ENCODE data around the gene CLDN18. TPM values are rescaled to one million over a fixed set of nuclear protein-coding genes. Genes with fewer than 3 reads are reported as not detected.

Gene CLDN18
- total RNA-seq, 2 experiments from 2014 or later: not detected

DNA sequence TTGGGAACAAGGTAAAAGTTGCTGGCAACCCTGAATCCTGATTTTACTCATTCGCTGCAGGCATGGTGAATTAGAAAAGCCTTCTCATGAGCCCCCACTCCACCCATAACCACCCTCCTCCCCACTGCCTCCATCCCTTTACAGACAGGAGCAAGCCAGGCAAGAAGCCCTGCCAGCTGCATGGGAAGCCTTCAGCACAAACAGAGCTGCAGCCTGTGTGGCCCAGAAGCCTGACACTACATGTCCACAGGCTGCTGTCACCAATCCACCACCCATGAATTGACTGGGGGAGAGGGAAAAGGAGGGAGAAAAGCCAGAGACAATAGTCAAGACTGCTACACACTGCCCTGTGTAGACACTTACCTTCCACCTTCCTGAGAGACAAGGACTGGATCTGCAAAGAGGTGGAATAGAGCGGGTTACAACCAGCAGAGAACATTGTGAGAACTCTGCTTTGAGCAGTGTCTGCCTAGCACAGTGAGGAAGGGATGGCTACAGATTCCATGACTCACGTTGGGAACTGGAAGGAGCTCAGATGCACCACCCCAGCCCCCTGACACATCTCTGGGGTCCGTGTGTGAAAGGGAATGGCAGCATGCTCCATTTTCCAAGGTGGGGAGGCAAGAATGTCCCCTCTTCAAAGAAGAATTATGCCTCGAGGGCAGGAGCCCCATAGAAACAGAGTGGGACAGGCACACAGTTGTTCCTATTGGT lies 71.6 kb downstream of the CLDN18 start:
- intact Hi-C loops (cut with micrococcal nuclease; ENCODE audit: unreplicated experiment): no loop called here
- BruUV-seq (replicated peaks): no TSS peak
- no peak overlapping the region for H3K4me2 ChIP-seq (ENCODE audit: low read length)
- H3K36me3 ChIP-seq (ENCODE audit: insufficient read depth, low read length): no peaks in the 10 kb centered on the region
- TF ChIP-seq EZH2phosphoT487 (IDR thresholded peaks at IDR 0.05; ENCODE audit: borderline replicate concordance, low read depth, low read length): no peak
- TF ChIP-seq, protein P1, sequence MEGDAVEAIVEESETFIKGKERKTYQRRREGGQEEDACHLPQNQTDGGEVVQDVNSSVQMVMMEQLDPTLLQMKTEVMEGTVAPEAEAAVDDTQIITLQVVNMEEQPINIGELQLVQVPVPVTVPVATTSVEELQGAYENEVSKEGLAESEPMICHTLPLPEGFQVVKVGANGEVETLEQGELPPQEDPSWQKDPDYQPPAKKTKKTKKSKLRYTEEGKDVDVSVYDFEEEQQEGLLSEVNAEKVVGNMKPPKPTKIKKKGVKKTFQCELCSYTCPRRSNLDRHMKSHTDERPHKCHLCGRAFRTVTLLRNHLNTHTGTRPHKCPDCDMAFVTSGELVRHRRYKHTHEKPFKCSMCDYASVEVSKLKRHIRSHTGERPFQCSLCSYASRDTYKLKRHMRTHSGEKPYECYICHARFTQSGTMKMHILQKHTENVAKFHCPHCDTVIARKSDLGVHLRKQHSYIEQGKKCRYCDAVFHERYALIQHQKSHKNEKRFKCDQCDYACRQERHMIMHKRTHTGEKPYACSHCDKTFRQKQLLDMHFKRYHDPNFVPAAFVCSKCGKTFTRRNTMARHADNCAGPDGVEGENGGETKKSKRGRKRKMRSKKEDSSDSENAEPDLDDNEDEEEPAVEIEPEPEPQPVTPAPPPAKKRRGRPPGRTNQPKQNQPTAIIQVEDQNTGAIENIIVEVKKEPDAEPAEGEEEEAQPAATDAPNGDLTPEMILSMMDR (conservative IDR thresholded peaks at IDR 0.05; ENCODE audit: low read length): no peak
- ChIA-PET CTCF (ENCODE audit: unreplicated experiment) (no interaction called here), POLR2A (no interaction called here)
- DNase-seq (ENCODE audit: low spot score): no peak
- H3K4me1 ChIP-seq (ENCODE audit: insufficient read depth, low read length, poor library complexity, severe bottlenecking): no peaks in the 10 kb centered on the region
- no peak overlapping the region for H3K4me3 ChIP-seq (ENCODE audit: low read depth, low read length, poor library complexity, severe bottlenecking)
- H3K9me3 ChIP-seq (ENCODE audit: low read length): no peaks in the 10 kb centered on the region
- no peaks in the 10 kb centered on the region for H3K9me2 ChIP-seq (ENCODE audit: insufficient read depth, low read length)
- no peaks in the 10 kb centered on the region for H4K20me1 ChIP-seq (ENCODE audit: insufficient read depth, low read length)
- no peak overlapping the region for H3K27ac ChIP-seq (ENCODE audit: low read depth, low read length, poor library complexity, severe bottlenecking)
- no peak overlapping the region for H2AFZ ChIP-seq (ENCODE audit: low read length)
- H3K79me2 ChIP-seq (ENCODE audit: insufficient read depth, low read depth, low read length): no peaks in the 10 kb centered on the region

DNA sequence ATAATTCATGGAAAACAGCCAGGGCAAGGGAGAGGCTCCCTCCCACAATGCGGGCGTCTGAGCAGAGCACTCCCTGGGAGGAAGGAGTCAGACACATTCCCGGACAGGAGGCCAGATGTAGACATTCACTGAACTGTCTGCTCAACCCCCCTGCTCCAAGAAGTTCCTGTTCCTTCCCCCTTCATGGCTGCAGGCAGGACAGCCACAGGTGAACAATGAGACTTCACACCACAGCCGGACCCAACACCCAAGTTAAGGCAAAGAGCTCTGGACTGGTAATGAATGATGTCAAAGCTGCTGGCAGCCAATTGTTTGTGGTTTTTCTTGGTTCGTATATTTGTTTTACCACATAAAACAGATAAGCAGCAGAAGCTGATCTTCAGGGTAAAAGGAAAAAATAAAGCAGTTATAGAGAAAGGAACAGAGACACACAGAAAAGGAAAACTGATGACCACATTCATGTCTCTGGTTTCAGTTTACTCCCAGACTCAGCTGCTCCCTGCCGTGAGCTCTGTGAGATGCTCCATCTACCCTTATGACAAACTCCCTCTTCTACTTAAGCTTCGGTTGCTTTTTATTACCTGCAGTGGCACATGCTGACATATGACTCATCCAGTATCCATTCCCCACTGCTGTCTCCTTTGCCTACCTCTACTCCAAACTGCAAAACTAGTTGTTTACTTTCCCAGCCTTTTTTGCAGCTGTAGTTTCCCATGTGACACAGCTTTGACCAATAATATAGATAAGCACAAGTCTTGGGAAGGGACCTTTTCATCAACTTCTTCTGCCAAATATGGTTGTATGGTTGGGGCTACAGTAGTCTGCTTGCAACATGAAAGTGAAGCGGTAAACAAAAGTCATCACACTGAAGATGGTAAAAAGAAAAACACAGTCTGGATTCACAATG lies 72.4 kb downstream of the CLDN18 start:
- DNase-seq (ENCODE audit: low spot score): no peak
- H3K36me3 ChIP-seq (ENCODE audit: insufficient read depth, low read length): no peaks in the 10 kb centered on the region
- no peak overlapping the region for H2AFZ ChIP-seq (ENCODE audit: low read length)
- no peaks in the 10 kb centered on the region for H3K9me3 ChIP-seq (ENCODE audit: low read length)
- H3K79me2 ChIP-seq (ENCODE audit: insufficient read depth, low read depth, low read length): no peaks in the 10 kb centered on the region
- H3K4me1 ChIP-seq (ENCODE audit: insufficient read depth, low read length, poor library complexity, severe bottlenecking): no peaks in the 10 kb centered on the region
- no peaks in the 10 kb centered on the region for H3K9me2 ChIP-seq (ENCODE audit: insufficient read depth, low read length)
- intact Hi-C loops (cut with micrococcal nuclease; ENCODE audit: unreplicated experiment): no loop called here
- TF ChIP-seq, protein P1 (conservative IDR thresholded peaks at IDR 0.05; ENCODE audit: low read length): no peak
- TF ChIP-seq EZH2phosphoT487 (IDR thresholded peaks at IDR 0.05; ENCODE audit: borderline replicate concordance, low read depth, low read length): no peak
- H3K4me2 ChIP-seq (ENCODE audit: low read length): no peak overlapping the region
- H3K27ac ChIP-seq (ENCODE audit: low read depth, low read length, poor library complexity, severe bottlenecking): no peak overlapping the region
- ChIA-PET CTCF (ENCODE audit: unreplicated experiment) (no interaction called here), POLR2A (no interaction called here)
- H3K4me3 ChIP-seq (ENCODE audit: low read depth, low read length, poor library complexity, severe bottlenecking): no peak overlapping the region
- H4K20me1 ChIP-seq (ENCODE audit: insufficient read depth, low read length): no peaks in the 10 kb centered on the region
- BruUV-seq (replicated peaks): no TSS peak

DNA sequence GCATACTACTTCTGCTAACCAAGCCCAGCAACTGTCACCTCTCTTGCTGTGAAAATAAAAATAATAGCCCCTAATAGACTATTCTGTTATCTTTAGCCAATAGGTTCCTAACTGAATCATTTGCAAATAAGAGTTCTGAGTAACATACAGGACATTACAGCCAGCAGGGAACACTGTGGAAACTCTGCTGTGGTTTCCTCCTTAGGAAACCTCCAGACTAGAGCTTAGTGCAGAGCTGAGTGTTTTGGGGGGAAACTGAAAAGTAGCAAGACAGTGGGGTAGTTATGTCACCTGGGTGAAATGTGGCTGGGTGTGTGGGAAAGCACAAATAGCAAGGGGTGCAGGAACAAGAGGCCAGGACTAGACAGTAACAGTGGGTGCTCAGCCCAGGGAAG lies 73.0 kb downstream of the CLDN18 start:
- H3K9me2 ChIP-seq (ENCODE audit: insufficient read depth, low read length): no peaks in the 10 kb centered on the region
- TF ChIP-seq, protein P1 (conservative IDR thresholded peaks at IDR 0.05; ENCODE audit: low read length): no peak
- no peak for TF ChIP-seq EZH2phosphoT487 (IDR thresholded peaks at IDR 0.05; ENCODE audit: borderline replicate concordance, low read depth, low read length)
- no peaks in the 10 kb centered on the region for H3K9me3 ChIP-seq (ENCODE audit: low read length)
- DNase-seq (ENCODE audit: low spot score): no peak
- POLR2A ChIA-PET: no interaction called here
- no peak overlapping the region for H3K4me3 ChIP-seq (ENCODE audit: low read depth, low read length, poor library complexity, severe bottlenecking)
- CTCF ChIA-PET (ENCODE audit: unreplicated experiment): no interaction called here
- H4K20me1 ChIP-seq (ENCODE audit: insufficient read depth, low read length): no peaks in the 10 kb centered on the region
- no peaks in the 10 kb centered on the region for H3K36me3 ChIP-seq (ENCODE audit: insufficient read depth, low read length)
- intact Hi-C loops (cut with micrococcal nuclease; ENCODE audit: unreplicated experiment): no loop called here
- no peaks in the 10 kb centered on the region for H3K79me2 ChIP-seq (ENCODE audit: insufficient read depth, low read depth, low read length)
- no TSS peak for BruUV-seq (replicated peaks)
- H3K4me1 ChIP-seq (ENCODE audit: insufficient read depth, low read length, poor library complexity, severe bottlenecking): no peaks in the 10 kb centered on the region
- no peak overlapping the region for H3K27ac ChIP-seq (ENCODE audit: low read depth, low read length, poor library complexity, severe bottlenecking)
- H2AFZ ChIP-seq (ENCODE audit: low read length): no peak overlapping the region
- H3K4me2 ChIP-seq (ENCODE audit: low read length): no peak overlapping the region

Data from OCI-LY7 (cell line).